HepG2 (cell line): Measurements from ENCODE around the gene RPS10. TPM values are rescaled to one million over a fixed set of nuclear protein-coding genes. Genes with fewer than 3 reads are reported as not detected.

Experiments used
- ERF ChIP-seq: IDR thresholded peaks from 2 replicates; pipeline ENCODE4 v1.6.1; 2018; ENCODE audit warnings: missing biosample characterization, missing genetic modification reagents
- HNRNPL ChIP-seq: fragments of 200-400 bp; formaldehyde crosslinking; IDR thresholded peaks from 2 replicates; pipeline ENCODE4 v1.6.1; 2017; ENCODE audit warnings: mild to moderate bottlenecking, low read depth, low read length
- MLX ChIP-seq: IDR thresholded peaks from 2 replicates; pipeline ENCODE4 v1.6.1; 2016
- MNT ChIP-seq: fragments of 450-650 bp; IDR thresholded peaks from 2 replicates; pipeline ENCODE4 v1.6.1; 2016
- POGZ ChIP-seq: sonication (generic); formaldehyde crosslinking; IDR thresholded peaks from 2 replicates; pipeline ENCODE4 v1.4.0; 2020; ENCODE audit warnings: mild to moderate bottlenecking, missing genetic modification reagents
- PRDM15 ChIP-seq: sonication (generic); formaldehyde crosslinking; IDR thresholded peaks from 2 replicates; pipeline ENCODE4 v1.4.0; 2020; ENCODE audit warnings: missing genetic modification reagents
- SNAPC2 ChIP-seq: sonication (generic); formaldehyde crosslinking; IDR thresholded peaks from 2 replicates; pipeline ENCODE4 v1.8.1; 2022; ENCODE audit warnings: mild to moderate bottlenecking, missing genetic modification reagents
- SNAPC5 ChIP-seq: sonication (generic); formaldehyde crosslinking; IDR thresholded peaks from 2 replicates; pipeline ENCODE4 v1.8.1; 2023; ENCODE audit warnings: mild to moderate bottlenecking, missing genetic modification reagents, borderline replicate concordance
- TFDP2 ChIP-seq: sonication (generic); formaldehyde crosslinking; IDR thresholded peaks from 2 replicates; pipeline ENCODE4 v1.4.0; 2020; ENCODE audit warnings: missing genetic modification reagents
- TIGD3 ChIP-seq: sonication (generic); formaldehyde crosslinking; IDR thresholded peaks from 2 replicates; pipeline ENCODE4 v1.5.1; 2020; ENCODE audit warnings: mild to moderate bottlenecking, missing genetic modification reagents, borderline replicate concordance
- TP53 ChIP-seq: sonication (generic); formaldehyde crosslinking; conservative IDR thresholded peaks from 2 replicates; pipeline ENCODE4 v1.4.0; 2020; ENCODE audit warnings: missing genetic modification reagents
- XBP1 ChIP-seq: sonication (generic); formaldehyde crosslinking; IDR thresholded peaks from 2 replicates; pipeline ENCODE4 v1.5.0; 2020; ENCODE audit warnings: missing genetic modification reagents
- ZBTB8A ChIP-seq: sonication (generic); formaldehyde crosslinking; IDR thresholded peaks from 2 replicates; pipeline ENCODE4 v1.4.0; 2020; ENCODE audit warnings: mild to moderate bottlenecking, low read depth, missing genetic modification reagents, borderline replicate concordance
- ZC3H13 ChIP-seq: sonication (generic); formaldehyde crosslinking; IDR thresholded peaks from 2 replicates; pipeline ENCODE4 v1.8.1; 2023; ENCODE audit warnings: mild to moderate bottlenecking, missing genetic modification reagents, moderate library complexity
- ZNF30 ChIP-seq: sonication (generic); formaldehyde crosslinking; IDR thresholded peaks from 2 replicates; pipeline ENCODE4 v1.5.0; 2020; ENCODE audit warnings: mild to moderate bottlenecking, missing genetic modification reagents
- ZNF709 ChIP-seq: sonication (generic); formaldehyde crosslinking; IDR thresholded peaks from 2 replicates; pipeline ENCODE4 v1.5.0; 2020; ENCODE audit warnings: mild to moderate bottlenecking, missing genetic modification reagents
- ZNF747 ChIP-seq: sonication (generic); formaldehyde crosslinking; IDR thresholded peaks from 2 replicates; pipeline ENCODE4 v1.8.1; 2023; ENCODE audit warnings: missing genetic modification reagents, mild to moderate bottlenecking, borderline replicate concordance
- ZNF776 ChIP-seq: sonication (generic); formaldehyde crosslinking; IDR thresholded peaks from 2 replicates; pipeline ENCODE4 v1.4.0; 2020; ENCODE audit warnings: mild to moderate bottlenecking, missing genetic modification reagents
- ZNF879 ChIP-seq: sonication (generic); formaldehyde crosslinking; IDR thresholded peaks from 2 replicates; pipeline ENCODE4 v1.8.1; 2023; ENCODE audit warnings: missing genetic modification reagents
- polyA plus RNA-seq, 8 experiments: library from polyadenylated mRNA; depleted of rRNA in 3 of 8; stranded (reverse) in 7 of 8; unstranded in 1 of 8; fragments of >200 nt; fragmentation: Illumina TruSeq in 4 of 8; extraction: Trizol in 4 of 8; gene quantifications; 2 replicates each; pipeline versions ENCODE4 v1.2.1 to v1.2.3, GENCODE V29; 2011 to 2016; ENCODE audit warnings: low read depth in 4 of 8, missing spikeins in 1 of 8, mixed read lengths in 1 of 8; ENCODE audit not compliant: insufficient read depth in 1 of 8
- total RNA-seq, 5 experiments: library from RNA; depleted of rRNA; stranded (reverse); fragments of >200 nt; fragmentation: Illumina TruSeq; extraction: Trizol; gene quantifications; 2 replicates each; pipeline ENCODE4 v1.2.3, GENCODE V29; 2016; ENCODE audit warnings: low read depth in 1 of 5

RPS10 gene
- total and polyA plus RNA-seq, 2 of the 13 experiments (the other 11 are each of a cell fraction or from before 2014, with no cell fraction given), result 2,909 to 4,648 TPM

- TF ChIP-seq HNRNPL (peak; percentile 60; the same call in 1 of the 2 replicates), ZNF776 (CRISPR knock-in tag) (no peak), SNAPC2 (CRISPR knock-in tag) (no peak), ZBTB8A (CRISPR knock-in tag) (no peak), XBP1 (CRISPR knock-in tag) (no peak), TFDP2 (peak; percentile 32; the same call in 1 of the 2 replicates), ZC3H13 (no peak), MNT (no peak), ZNF879 (no peak), ZNF747 (CRISPR knock-in tag) (no peak), POGZ (0 out of 2 replicates have a peak, but pooled peaks have one; percentile 33), MLX (no peak), SNAPC5 (no peak), ZNF30 (CRISPR knock-in tag) (0 out of 2 replicates have a peak, but pooled peaks have one; percentile 15), PRDM15 (CRISPR knock-in tag) (no peak), ERF (no peak), TP53 (CRISPR knock-in tag) (no peak), TIGD3 (CRISPR knock-in tag) (no peak), ZNF709 (CRISPR knock-in tag) (0 out of 2 replicates have a peak, but pooled peaks have one; percentile 63)
Observed at GRCh38 chr6:34457742-34458735, 32.2 kb upstream of the RPS10 start (continued).
